ENCODE measurements around the gene BCCIP. TPM values are rescaled to one million over a fixed set of nuclear protein-coding genes. Genes with fewer than 3 reads are reported as not detected.

BCCIP gene
- polyA plus RNA-seq, 1 donor (not counting 4 experiments of a cell fraction or from before 2014, with no cell fraction given) = 102 TPM

DNA sequence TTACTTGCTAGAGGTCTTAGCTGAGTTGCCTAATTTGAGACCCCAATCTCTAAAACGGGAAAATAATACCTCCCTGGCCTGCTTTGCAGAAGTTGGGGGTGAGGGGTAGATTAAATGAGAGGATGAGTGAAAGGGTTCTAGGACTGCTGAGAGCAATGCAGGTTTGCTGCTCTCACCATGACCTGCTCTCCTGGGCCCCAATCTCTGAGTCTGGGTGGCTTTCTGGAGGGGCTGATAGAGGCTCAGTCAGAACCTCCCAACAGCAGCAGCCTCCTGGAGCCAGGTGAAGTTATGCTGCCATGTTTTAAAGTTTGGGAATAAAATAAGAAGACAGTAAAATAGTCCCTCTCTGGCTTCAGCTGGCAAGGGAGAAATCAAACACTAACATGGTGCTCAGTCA is 7.6 kb upstream of the BCCIP start:
- Histone ChIP-seq H2AFZ (ENCODE audit: control insufficient read depth, low read length) (no peak overlapping the region), H3K79me2 (ENCODE audit: control insufficient read depth, insufficient read depth, low read length) (peaks cover 7% of the 10 kb centered on the region), H3K9ac (ENCODE audit: control insufficient read depth, extremely low read depth, insufficient read depth, low read length) (no peak overlapping the region), H3K9me1 (ENCODE audit: control insufficient read depth, extremely low read depth, insufficient read depth, low read length) (no peaks in the 10 kb centered on the region), H3K27me3 (ENCODE audit: control insufficient read depth, extremely low read depth, insufficient read depth, low read length) (no peaks in the 10 kb centered on the region), H3K9me3 (ENCODE audit: control insufficient read depth, low read depth, low read length) (no peaks in the 10 kb centered on the region), H3K4me1 (ENCODE audit: control insufficient read depth, extremely low read depth, insufficient read depth, low read length) (no peaks in the 10 kb centered on the region), H3K4me3 (ENCODE audit: control insufficient read depth in 2 of 3, extremely low read depth in 1 of 3, insufficient read depth in 2 of 3, low read depth in 1 of 3, low read length in 3 of 3) (no peak overlapping the region), H3K36me3 (ENCODE audit: control insufficient read depth in 2 of 2, extremely low read depth in 1 of 2, insufficient read depth in 2 of 2, low read length in 2 of 2) (peaks cover 19 to 21% of the 10 kb centered on the region in 2 experiments), H3K4me2 (ENCODE audit: control insufficient read depth, extremely low read depth, insufficient read depth, low read depth, low read length) (no peak overlapping the region), H3K27ac (ENCODE audit: control insufficient read depth, insufficient read depth, low read length) (no peak overlapping the region), H4K20me1 (ENCODE audit: control insufficient read depth, extremely low read depth, insufficient read depth, low read length) (no peaks in the 10 kb centered on the region)
- no peak for TF ChIP-seq EZH2 (IDR thresholded peaks at IDR 0.05; ENCODE audit: low read length)
- TF ChIP-seq, protein P1, sequence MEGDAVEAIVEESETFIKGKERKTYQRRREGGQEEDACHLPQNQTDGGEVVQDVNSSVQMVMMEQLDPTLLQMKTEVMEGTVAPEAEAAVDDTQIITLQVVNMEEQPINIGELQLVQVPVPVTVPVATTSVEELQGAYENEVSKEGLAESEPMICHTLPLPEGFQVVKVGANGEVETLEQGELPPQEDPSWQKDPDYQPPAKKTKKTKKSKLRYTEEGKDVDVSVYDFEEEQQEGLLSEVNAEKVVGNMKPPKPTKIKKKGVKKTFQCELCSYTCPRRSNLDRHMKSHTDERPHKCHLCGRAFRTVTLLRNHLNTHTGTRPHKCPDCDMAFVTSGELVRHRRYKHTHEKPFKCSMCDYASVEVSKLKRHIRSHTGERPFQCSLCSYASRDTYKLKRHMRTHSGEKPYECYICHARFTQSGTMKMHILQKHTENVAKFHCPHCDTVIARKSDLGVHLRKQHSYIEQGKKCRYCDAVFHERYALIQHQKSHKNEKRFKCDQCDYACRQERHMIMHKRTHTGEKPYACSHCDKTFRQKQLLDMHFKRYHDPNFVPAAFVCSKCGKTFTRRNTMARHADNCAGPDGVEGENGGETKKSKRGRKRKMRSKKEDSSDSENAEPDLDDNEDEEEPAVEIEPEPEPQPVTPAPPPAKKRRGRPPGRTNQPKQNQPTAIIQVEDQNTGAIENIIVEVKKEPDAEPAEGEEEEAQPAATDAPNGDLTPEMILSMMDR (optimal IDR thresholded peaks at IDR 0.05 in 1 of 3, IDR thresholded peaks at IDR 0.05 in 1 of 3, conservative IDR thresholded peaks at IDR 0.05 in 1 of 3; ENCODE audit: extremely low read depth in 1 of 3, insufficient read depth in 2 of 3, low read length in 3 of 3) = no peak
- no peak for FAIRE-seq
- dilution Hi-C loops (cut with MboI; ENCODE audit: extremely low pct_ligation_motif_present, low sequenced_read_pairs) = no loop called here
- DNase-seq (ENCODE audit: low read depth, low spot score) = no peak

DNA sequence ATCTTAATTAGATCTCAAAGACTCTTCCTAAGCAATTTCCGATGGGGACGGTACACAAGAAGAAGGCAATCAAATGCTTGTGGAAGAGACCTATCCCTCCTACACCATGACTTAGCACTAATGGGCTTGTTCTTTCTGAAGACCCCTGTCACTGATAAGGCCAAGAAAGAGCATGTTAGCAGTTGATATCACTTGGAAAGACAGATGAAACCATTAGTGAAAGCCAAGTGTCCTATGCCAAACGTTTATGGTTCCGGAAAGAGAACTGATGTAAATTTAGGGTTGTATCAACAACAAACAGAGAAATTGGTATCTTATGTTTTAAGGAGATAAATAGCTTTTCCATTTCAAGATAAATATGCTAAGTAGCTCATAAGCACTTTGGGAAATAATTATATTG is 6.8 kb upstream of the BCCIP start:
- DNase-seq (ENCODE audit: low read depth, low spot score) (no peak), FAIRE-seq (no peak)
- dilution Hi-C loops (cut with MboI; ENCODE audit: extremely low pct_ligation_motif_present, low sequenced_read_pairs) = no loop called here
- Histone ChIP-seq H3K79me2 (ENCODE audit: control insufficient read depth, insufficient read depth, low read length) (peaks cover 7% of the 10 kb centered on the region), H3K27me3 (ENCODE audit: control insufficient read depth, extremely low read depth, insufficient read depth, low read length) (no peaks in the 10 kb centered on the region), H3K9ac (ENCODE audit: control insufficient read depth, extremely low read depth, insufficient read depth, low read length) (no peak overlapping the region), H3K4me1 (ENCODE audit: control insufficient read depth, extremely low read depth, insufficient read depth, low read length) (no peaks in the 10 kb centered on the region), H3K36me3 (ENCODE audit: control insufficient read depth in 2 of 2, extremely low read depth in 1 of 2, insufficient read depth in 2 of 2, low read length in 2 of 2) (peaks cover 18 to 19% of the 10 kb centered on the region in 2 experiments), H3K27ac (ENCODE audit: control insufficient read depth, insufficient read depth, low read length) (no peak overlapping the region), H4K20me1 (ENCODE audit: control insufficient read depth, extremely low read depth, insufficient read depth, low read length) (no peaks in the 10 kb centered on the region), H3K9me1 (ENCODE audit: control insufficient read depth, extremely low read depth, insufficient read depth, low read length) (no peaks in the 10 kb centered on the region), H3K9me3 (ENCODE audit: control insufficient read depth, low read depth, low read length) (no peaks in the 10 kb centered on the region), H3K4me2 (ENCODE audit: control insufficient read depth, extremely low read depth, insufficient read depth, low read depth, low read length) (no peak overlapping the region), H3K4me3 (ENCODE audit: control insufficient read depth in 2 of 3, extremely low read depth in 1 of 3, insufficient read depth in 2 of 3, low read depth in 1 of 3, low read length in 3 of 3) (no peak overlapping the region), H2AFZ (ENCODE audit: control insufficient read depth, low read length) (no peak overlapping the region)
- TF ChIP-seq, protein P1 (optimal IDR thresholded peaks at IDR 0.05 in 1 of 3, IDR thresholded peaks at IDR 0.05 in 1 of 3, conservative IDR thresholded peaks at IDR 0.05 in 1 of 3; ENCODE audit: extremely low read depth in 1 of 3, insufficient read depth in 2 of 3, low read length in 3 of 3) = no peak
- TF ChIP-seq EZH2 (IDR thresholded peaks at IDR 0.05; ENCODE audit: low read length) = no peak
